GM19438 (cell line): Measurements from ENCODE around the gene GPR157.
"Not testable (repeated sequence)": the region's sequence is repeated elsewhere in the genome, so short reads cannot be mapped to it uniquely, and the experiment has no call there.

ENCODE experiments used
- ATAC-seq: cut with Tn5 transposase; IDR thresholded peaks from one replicate; pipeline ENCODE4 v1.9.1; 2021; ENCODE audit warnings: low read depth; ENCODE audit not compliant: unreplicated experiment

The GPR157 gene

GRCh38 chr1:9128520-9129265 lies at the start of gene GPR157:
GPR157 (minus strand) TSS chr1:9129102; CDS start chr1:9129027, 75 bp downstream.
- peak; percentile 51 for ATAC-seq

- ATAC-seq: no peak
Observed at GRCh38 chr1:9174762-9175161, 45.9 kb upstream of the GPR157 start.

- ATAC-seq: no peak
Observed at GRCh38 chr1:9174243-9174642, 45.3 kb upstream of the GPR157 start.

- ATAC-seq: no peak
Observed at GRCh38 chr1:9169601-9170137, 40.8 kb upstream of the GPR157 start.

- ATAC-seq: no peak
Observed at GRCh38 chr1:9167638-9168037, 38.7 kb upstream of the GPR157 start.

GRCh38 chr1:9166289-9167235 lies 37.7 kb upstream of the GPR157 start:
- no peak for ATAC-seq

DNA sequence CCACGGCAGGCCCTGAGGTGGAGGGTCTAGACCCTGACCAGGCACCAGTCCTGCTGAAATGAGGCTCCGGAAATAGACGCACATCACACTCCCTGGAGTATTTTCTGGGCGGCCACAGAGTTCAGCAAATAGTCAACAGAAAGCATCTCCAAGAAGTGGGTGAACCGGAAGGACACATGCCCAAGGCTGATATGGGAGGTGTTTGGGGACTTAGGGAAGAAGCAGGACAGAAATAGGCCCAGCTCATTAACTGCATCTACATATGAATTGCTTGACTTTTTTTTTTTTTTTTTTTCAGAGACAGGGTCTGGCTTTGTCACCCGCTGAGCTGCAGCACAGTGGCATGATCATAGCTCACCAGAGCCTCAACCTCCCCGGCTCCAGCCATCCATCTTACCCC lies 36.5 kb upstream of the GPR157 start:
- no peak for ATAC-seq

GRCh38 chr1:9164919-9165318 lies 36.0 kb upstream of the GPR157 start:
- no peak for ATAC-seq

- no peak for ATAC-seq
Observed at GRCh38 chr1:9164532-9164900, 35.6 kb upstream of the GPR157 start.

GRCh38 chr1:9161963-9162362 lies 33.1 kb upstream of the GPR157 start:
- no peak for ATAC-seq

- ATAC-seq: no peak
Observed at GRCh38 chr1:9161342-9161741, 32.4 kb upstream of the GPR157 start.

DNA sequence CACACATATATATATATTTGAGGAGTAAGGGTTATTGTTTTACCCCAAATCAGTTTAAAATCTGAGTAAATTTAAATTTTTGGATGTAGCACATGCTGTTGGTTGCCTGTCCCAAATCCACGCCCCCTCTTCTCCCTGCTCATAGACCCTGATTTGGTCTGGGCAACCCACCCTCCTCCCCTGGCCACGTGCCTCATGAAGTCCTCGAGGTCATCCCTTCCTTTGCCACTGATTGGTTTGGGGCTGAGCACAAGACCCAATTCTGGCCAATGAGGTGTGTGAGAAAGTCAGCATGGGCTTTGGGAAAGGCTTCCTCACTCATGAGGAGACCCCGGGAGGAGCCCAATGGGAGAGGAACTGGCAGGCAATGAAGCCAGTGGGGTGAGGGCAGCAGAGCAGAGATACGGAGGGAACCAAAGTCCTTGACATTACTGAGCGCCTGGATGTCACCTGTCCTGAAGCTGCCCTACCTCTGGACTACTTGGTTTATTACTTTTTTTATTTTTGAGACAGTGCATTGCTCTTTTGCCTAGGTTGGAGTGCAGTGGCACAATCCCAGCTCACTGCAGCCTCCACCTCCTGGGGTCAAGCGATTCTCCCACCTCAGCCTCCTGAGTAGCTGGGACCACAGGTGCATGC lies 31.3 kb upstream of the GPR157 start:
- no peak for ATAC-seq

GRCh38 chr1:9155879-9156278 lies 27.0 kb upstream of the GPR157 start:
- no peak for ATAC-seq

DNA sequence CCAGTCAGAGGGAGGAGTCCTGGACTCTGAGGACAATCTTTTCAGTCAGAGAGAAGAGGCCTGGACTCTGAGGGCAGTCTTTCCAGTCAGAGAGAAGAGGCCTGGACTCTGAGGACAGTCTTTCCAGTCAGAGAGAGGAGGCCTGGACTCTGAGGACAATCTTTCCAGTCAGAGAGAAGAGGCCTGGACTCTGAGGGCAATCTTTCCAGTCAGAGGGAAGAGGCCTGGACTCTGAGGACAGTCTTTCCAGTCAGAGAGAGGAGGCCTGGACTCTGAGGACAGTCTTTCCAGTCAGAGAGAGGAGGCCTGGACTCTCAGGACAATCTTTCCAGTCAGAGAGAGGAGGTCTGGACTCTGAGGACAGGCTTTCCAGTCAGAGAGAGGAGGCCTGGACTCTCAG lies 26.5 kb upstream of the GPR157 start:
- not testable (repeated sequence) for ATAC-seq

DNA sequence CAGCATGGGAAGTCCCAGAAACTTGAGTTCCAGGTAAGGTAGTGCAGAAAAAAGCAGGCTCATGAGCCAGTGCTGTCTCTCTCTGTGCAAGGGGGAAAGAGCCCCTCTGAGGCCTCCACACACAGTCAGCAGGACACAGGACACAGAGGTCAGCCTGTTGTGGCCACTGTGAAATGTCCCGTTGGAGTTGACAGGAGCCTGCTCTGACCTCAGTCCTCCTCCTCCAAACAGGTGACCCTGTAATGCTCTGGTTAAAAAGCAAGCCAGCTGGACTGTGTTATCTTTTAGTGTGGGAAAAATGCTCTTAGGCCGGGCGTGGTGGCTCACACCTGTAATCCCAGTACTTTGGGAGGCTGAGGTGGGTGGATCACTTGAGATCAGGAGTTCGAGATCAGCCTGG lies 24.2 kb upstream of the GPR157 start:
- ATAC-seq: no peak

DNA sequence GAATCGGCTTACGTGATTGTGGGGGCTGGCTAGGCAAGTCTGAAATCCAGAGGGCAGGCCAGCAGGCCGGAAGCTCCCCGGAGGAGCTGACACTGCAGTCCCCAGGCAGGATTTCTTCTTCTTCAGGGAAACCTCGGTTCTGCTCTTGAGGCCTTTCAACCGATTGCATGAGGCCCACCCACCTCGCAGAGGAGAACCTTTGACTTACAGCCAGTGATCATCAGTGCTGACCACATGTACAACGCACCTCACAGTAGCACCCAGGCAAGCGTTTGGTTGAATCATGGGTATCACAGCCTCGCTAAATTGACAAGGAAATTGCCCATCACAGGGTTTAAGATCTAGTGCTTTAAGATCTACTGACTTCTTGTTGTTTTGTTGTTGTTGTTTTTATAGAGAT lies 23.6 kb upstream of the GPR157 start:
- ATAC-seq: no peak

DNA sequence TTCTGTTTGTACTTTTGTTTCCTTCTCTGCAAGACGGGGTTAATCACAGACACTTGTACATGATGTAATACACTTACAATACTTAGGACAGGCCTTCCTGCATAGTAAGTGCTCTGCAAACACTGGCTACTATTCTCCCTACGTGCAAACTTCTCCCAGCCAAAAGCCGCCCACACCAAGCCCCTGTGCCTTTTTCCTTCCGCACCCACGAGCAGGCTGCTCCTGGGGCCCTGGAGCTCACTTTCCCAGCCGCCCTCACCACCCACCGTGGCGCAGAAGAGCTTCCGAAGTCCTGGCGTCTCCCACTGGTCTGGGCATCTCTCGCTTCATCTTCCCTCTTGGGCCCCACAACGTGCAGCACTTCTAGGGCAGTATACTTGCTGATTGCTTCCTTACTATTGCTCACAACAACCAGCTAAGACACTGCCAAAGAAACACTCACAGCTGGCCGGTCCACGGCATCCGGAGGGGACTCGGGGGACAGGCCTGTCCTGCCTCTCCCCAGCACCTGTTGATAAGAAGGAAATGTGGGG lies 22.5 kb upstream of the GPR157 start:
- no peak for ATAC-seq

DNA sequence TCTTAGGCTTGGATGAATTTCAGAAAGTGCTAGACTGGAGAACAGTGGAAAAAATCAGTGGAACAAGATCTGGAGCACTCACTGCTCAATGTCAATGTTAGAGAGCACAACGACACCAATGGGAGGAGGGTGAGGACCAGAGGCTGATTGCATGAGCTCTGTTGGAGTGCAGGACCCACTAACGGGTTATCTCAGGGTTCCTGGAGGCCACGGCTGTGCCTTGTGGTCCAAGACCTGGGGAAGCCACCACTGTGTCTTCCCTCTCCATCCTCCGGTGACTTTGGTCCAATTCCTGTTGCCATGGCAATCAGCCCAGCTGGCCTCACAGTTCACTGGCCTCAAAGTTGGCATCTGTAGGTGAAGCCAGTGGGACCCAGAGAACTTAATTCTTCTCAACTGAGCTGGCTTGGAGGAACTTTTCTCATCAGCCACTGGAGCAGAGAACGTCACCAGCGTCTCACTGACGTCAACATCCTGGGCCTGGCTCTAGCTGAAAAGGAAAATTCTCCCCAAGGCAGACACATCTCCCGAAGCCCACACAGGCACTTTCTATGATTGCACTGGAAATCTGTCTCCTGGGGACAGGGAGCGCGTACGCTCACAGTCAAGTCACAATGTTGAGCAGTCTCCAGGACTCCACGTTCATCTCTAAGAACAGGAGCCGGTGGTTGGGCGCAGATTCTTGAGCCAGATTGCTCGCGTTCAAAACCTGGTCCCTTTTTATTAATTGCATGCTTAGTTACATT lies 21.9 kb upstream of the GPR157 start:
- ATAC-seq: no peak

GRCh38 chr1:9149837-9150581 lies 21.1 kb upstream of the GPR157 start:
- no peak for ATAC-seq
